ENCODE results near the gene ALS2CL.

Gene ALS2CL

DNA sequence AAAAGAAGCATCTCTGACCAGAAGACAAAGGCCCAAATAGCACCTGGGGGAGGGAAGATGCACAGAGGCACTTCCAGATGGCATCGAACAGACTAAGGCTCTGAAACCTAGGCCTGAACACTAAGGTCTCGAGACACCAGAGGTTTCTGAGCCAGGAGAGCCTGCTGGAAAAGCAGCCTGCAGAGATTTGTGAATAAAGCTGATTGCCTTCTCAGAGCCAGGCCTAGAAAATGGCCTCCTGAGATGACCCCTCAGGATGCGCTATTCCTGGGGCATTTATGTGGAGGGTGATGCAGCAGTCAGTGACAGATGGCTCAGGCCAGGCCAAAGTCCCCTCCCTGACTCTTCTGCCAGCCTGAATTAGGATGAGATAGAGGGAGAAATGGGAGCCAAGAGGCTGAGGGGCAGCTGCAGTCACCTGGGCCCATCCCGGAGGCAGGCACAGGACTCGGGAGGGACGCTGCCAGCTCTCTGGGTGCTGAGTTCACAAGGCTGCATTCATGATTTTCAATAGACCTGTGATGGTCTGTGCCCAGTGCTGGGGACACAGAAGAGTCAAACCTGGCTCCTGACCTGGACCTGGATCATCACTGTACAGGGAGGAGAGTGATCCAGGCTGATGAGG is 17.3 kb upstream of the ALS2CL start:
- Histone ChIP-seq H3K4me3 (ENCODE audit: low read depth in 1 of 5, low read length in 5 of 5) (no peak overlapping the region), H3K4me1 (ENCODE audit: control insufficient read depth in 5 of 5, insufficient read depth in 5 of 5, low read length in 5 of 5) (peaks cover 0 to 9% (median 8%) of the 10 kb centered on the region in 5 donors), H3K9me3 (ENCODE audit: control insufficient read depth in 5 of 5, low read length in 5 of 5) (no peaks in the 10 kb centered on the region), H3K9ac (ENCODE audit: low read length in 5 of 5) (no peak overlapping the region), H3K36me3 (ENCODE audit: control insufficient read depth in 5 of 5, insufficient read depth in 5 of 5, low read length in 5 of 5) (peaks cover 0 to 5% (median 0%) of the 10 kb centered on the region in 5 donors), H3K27me3 (ENCODE audit: control insufficient read depth in 5 of 5, insufficient read depth in 4 of 5, low read length in 5 of 5) (peaks cover 4 to 6% (median 4%) of the 10 kb centered on the region in 5 donors), H3K27ac (ENCODE audit: low read depth, low read length) (no peak overlapping the region)

DNA sequence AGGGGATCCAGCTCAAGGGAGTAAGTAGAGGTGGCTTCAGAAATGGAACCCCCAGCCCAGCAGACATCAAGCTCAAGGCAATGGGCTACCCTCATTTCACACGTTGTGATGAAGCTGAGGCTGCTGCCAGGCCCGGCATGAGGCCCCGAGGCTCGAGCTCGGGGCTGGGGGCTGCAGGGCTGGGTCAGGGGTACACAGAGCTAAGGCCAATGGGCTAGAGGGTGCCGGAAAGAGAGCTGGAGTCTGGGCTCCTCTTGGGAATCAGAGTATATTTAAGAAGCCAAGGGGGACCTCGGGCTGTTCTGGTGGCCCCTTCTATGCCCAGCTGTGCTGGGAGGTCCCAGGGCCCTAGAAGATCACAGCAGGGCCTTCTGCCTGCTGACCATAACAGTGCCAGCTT is 16.8 kb upstream of the ALS2CL start:
- peaks cover 0 to 14% (median 10%) of the 10 kb centered on the region in 5 donors for H3K4me1 ChIP-seq (ENCODE audit: control insufficient read depth in 5 of 5, insufficient read depth in 5 of 5, low read length in 5 of 5)

DNA sequence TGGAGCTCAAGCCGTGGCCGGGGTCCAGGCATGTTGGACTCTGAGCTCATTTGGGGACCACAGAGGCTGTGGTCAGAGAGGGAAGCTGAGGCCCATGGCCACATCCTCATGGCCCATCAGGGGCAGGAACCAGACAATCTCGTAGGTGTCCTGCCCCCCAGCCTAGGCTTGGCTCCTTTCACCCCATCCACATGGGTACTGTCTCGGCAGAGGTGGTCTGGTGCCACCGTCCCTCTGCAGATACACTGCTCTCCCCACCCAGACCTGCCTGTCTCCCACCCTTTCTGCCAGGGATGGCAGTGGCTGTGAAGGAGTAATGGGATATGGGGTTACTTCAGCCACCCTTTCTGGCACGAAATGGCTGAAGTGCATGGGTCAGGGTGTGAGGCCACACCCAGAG is 16.2 kb upstream of the ALS2CL start:
- Histone ChIP-seq H3K9ac (ENCODE audit: low read length in 5 of 5) (no peak overlapping the region), H3K27ac (ENCODE audit: low read depth, low read length) (no peak overlapping the region), H3K27me3 (ENCODE audit: control insufficient read depth in 5 of 5, insufficient read depth in 4 of 5, low read length in 5 of 5) (peaks cover 0 to 6% (median 4%) of the 10 kb centered on the region in 5 donors), H3K36me3 (ENCODE audit: control insufficient read depth in 5 of 5, insufficient read depth in 5 of 5, low read length in 5 of 5) (peaks cover 0 to 5% (median 0%) of the 10 kb centered on the region in 5 donors), H3K4me3 (ENCODE audit: low read depth in 1 of 5, low read length in 5 of 5) (no peak overlapping the region), H3K9me3 (ENCODE audit: control insufficient read depth in 5 of 5, low read length in 5 of 5) (no peaks in the 10 kb centered on the region), H3K4me1 (ENCODE audit: control insufficient read depth in 5 of 5, insufficient read depth in 5 of 5, low read length in 5 of 5) (peaks cover 0 to 18% (median 10%) of the 10 kb centered on the region in 5 donors)

More for the DNA sequence above, 16.8 kb upstream of the ALS2CL start:
- Histone ChIP-seq H3K9ac (ENCODE audit: low read length in 5 of 5) (no peak overlapping the region), H3K27me3 (ENCODE audit: control insufficient read depth in 5 of 5, insufficient read depth in 4 of 5, low read length in 5 of 5) (peaks cover 0 to 6% (median 4%) of the 10 kb centered on the region in 5 donors), H3K36me3 (ENCODE audit: control insufficient read depth in 5 of 5, insufficient read depth in 5 of 5, low read length in 5 of 5) (peaks cover 0 to 5% (median 0%) of the 10 kb centered on the region in 5 donors), H3K4me3 (ENCODE audit: low read depth in 1 of 5, low read length in 5 of 5) (no peak overlapping the region), H3K27ac (ENCODE audit: low read depth, low read length) (no peak overlapping the region), H3K9me3 (ENCODE audit: control insufficient read depth in 5 of 5, low read length in 5 of 5) (no peaks in the 10 kb centered on the region)

DNA sequence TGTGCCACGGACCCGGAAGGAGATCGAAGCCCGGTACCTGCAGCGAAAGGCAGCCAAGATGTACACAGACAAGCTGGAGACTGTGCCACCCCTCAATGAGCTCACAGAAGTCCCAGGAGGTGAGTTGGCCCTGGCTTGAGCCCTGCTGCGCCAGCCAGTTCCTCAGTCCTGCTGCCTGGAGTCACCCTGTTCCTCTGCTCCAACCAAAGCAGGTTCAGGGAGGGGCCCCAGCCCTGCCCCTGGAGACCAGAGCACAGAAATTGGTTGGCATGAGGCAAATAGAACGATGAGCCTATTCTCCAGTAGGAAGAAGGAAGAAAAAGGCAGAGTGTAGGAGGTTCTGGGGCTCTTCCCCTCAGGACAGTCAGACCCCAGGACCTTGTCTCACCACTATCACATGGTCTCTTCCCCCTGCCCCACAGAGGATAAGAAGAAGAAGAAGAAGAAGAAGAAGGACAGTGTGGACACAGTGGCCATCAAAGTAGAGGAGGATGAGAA is 15.7 kb upstream of the ALS2CL start:
- no peaks in the 10 kb centered on the region for H3K9me3 ChIP-seq (ENCODE audit: control insufficient read depth in 5 of 5, low read length in 5 of 5)
- no peak overlapping the region for H3K9ac ChIP-seq (ENCODE audit: low read length in 5 of 5)
- peaks cover 0 to 18% (median 10%) of the 10 kb centered on the region in 5 donors for H3K4me1 ChIP-seq (ENCODE audit: control insufficient read depth in 5 of 5, insufficient read depth in 5 of 5, low read length in 5 of 5)
- peaks cover 0 to 5% (median 0%) of the 10 kb centered on the region in 5 donors for H3K36me3 ChIP-seq (ENCODE audit: control insufficient read depth in 5 of 5, insufficient read depth in 5 of 5, low read length in 5 of 5)
- H3K27me3 ChIP-seq (ENCODE audit: control insufficient read depth in 5 of 5, insufficient read depth in 4 of 5, low read length in 5 of 5): peaks cover 0 to 6% (median 4%) of the 10 kb centered on the region in 5 donors
- H3K4me3 ChIP-seq (ENCODE audit: low read depth in 1 of 5, low read length in 5 of 5): no peak overlapping the region
- no peak overlapping the region for H3K27ac ChIP-seq (ENCODE audit: low read depth, low read length)

DNA sequence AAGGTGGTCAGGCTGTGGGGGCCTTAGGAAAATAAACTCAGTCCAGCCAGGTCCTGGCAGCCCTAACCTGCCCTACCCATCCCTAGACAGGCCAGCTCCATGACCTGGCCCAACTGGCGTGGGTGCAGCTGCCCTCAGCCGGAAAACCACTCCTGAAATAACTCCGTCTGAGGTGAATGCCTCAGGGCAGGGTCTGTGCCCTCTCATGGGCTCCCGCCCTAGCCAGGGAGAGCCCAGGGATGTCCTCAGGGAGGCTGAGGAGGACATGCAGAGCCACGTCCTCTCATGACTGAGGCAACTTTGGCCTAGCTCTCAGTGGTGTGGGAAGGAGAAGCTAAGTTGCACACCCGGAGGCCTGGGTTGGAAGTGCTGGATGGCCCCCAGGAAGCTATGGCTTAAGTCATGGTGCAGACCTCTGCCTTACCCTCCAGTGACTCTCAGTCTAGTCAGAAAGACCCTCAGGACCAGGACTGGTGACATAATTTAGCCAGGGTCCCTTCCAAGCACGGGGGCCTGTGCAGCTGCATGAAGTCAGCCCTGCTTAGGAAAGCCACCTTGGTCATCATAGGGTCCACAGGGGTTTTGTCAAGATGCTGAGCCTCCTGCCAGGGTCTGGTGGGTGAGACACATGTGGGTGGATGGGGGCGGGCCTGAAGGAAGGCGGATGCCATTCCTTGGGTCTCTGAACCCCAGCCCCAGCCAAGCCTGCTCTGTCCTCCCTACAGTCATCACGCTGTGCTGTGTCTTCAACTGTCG is 15.1 kb upstream of the ALS2CL start:
- peaks cover 0 to 18% (median 10%) of the 10 kb centered on the region in 5 donors for H3K4me1 ChIP-seq (ENCODE audit: control insufficient read depth in 5 of 5, insufficient read depth in 5 of 5, low read length in 5 of 5)
- H3K27ac ChIP-seq (ENCODE audit: low read depth, low read length): no peak overlapping the region
- peaks cover 0 to 5% (median 0%) of the 10 kb centered on the region in 5 donors for H3K36me3 ChIP-seq (ENCODE audit: control insufficient read depth in 5 of 5, insufficient read depth in 5 of 5, low read length in 5 of 5)
- H3K9me3 ChIP-seq (ENCODE audit: control insufficient read depth in 5 of 5, low read length in 5 of 5): no peaks in the 10 kb centered on the region
- H3K9ac ChIP-seq (ENCODE audit: low read length in 5 of 5): no peak overlapping the region
- peaks cover 0 to 9% (median 5%) of the 10 kb centered on the region in 5 donors for H3K27me3 ChIP-seq (ENCODE audit: control insufficient read depth in 5 of 5, insufficient read depth in 4 of 5, low read length in 5 of 5)
- H3K4me3 ChIP-seq (ENCODE audit: low read depth in 1 of 5, low read length in 5 of 5): no peak overlapping the region

DNA sequence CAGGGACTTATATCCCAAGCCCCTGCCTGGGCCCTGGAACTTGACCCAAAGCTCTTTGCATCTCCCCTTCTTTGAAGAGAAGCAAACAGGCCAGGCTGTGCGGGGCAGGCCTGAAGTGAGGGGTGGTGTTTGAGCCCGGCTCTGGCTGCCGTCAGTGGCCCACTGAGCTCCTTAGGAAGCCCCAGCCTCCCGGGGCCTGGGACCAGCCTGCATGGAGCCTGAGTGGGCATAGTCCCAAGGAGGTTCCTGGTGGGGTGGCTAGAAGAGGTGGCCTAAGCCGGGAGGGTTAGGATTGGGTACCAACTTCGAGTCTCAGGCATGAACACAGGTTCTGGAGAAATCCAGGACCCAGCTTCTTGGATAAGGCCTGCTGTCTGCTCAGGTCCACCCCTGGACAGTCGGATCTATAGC is 14.1 kb upstream of the ALS2CL start:
- H3K9me3 ChIP-seq (ENCODE audit: control insufficient read depth in 5 of 5, low read length in 5 of 5): no peaks in the 10 kb centered on the region
- H3K9ac ChIP-seq (ENCODE audit: low read length in 5 of 5): no peak overlapping the region
- H3K27ac ChIP-seq (ENCODE audit: low read depth, low read length): no peak overlapping the region
- H3K27me3 ChIP-seq (ENCODE audit: control insufficient read depth in 5 of 5, insufficient read depth in 4 of 5, low read length in 5 of 5): peaks cover 0 to 9% (median 5%) of the 10 kb centered on the region in 5 donors
- peaks cover 0 to 18% (median 10%) of the 10 kb centered on the region in 5 donors for H3K4me1 ChIP-seq (ENCODE audit: control insufficient read depth in 5 of 5, insufficient read depth in 5 of 5, low read length in 5 of 5)
- H3K4me3 ChIP-seq (ENCODE audit: low read depth in 1 of 5, low read length in 5 of 5): no peak overlapping the region
- peaks cover 0 to 5% (median 0%) of the 10 kb centered on the region in 5 donors for H3K36me3 ChIP-seq (ENCODE audit: control insufficient read depth in 5 of 5, insufficient read depth in 5 of 5, low read length in 5 of 5)

DNA sequence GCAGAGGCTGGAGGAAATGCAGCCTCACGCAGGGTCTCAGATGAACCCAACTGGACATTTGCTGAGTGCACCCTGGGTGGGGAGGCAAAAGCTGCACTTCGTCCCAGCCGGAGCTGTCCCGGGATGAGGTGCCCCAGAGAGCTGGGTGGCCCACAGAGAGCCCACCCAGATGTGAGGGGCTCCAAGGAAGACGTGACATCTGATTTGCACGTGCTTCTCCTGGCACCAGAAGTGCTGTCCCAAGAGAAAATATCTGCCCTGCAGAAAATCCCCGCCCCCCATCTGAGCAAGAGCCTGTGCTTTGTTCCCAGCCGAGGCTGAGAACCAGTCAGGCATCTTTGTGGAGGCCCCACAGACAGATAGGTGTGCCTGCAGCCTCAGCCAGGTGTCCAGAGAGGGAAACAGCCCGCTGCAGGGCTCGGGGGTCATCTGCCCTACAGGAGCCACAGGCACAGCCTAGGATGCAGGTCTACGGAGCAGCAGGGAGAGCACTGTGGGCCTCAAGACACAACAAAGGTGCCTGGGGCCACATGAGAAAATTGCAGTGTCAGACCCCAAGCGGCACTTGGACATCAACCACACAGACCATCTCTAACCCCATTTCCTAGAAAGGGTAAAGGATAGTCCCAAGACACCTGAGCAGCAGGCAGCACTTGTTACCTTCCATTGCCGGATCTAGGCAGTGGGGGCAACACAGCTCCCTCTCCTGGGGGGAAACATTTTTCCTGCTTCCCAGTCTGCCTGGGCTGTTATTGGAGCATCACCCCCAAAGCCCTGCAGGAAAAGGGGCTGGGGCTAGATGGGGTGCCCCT is 13.5 kb upstream of the ALS2CL start:
- Histone ChIP-seq H3K27me3 (ENCODE audit: control insufficient read depth in 5 of 5, insufficient read depth in 4 of 5, low read length in 5 of 5) (peaks cover 0 to 11% (median 5%) of the 10 kb centered on the region in 5 donors), H3K4me1 (ENCODE audit: control insufficient read depth in 5 of 5, insufficient read depth in 5 of 5, low read length in 5 of 5) (peaks cover 0 to 18% (median 10%) of the 10 kb centered on the region in 5 donors), H3K36me3 (ENCODE audit: control insufficient read depth in 5 of 5, insufficient read depth in 5 of 5, low read length in 5 of 5) (peaks cover 0 to 5% (median 0%) of the 10 kb centered on the region in 5 donors), H3K9ac (ENCODE audit: low read length in 5 of 5) (no peak overlapping the region), H3K4me3 (ENCODE audit: low read depth in 1 of 5, low read length in 5 of 5) (no peak overlapping the region), H3K27ac (ENCODE audit: low read depth, low read length) (no peak overlapping the region), H3K9me3 (ENCODE audit: control insufficient read depth in 5 of 5, low read length in 5 of 5) (no peaks in the 10 kb centered on the region)

DNA sequence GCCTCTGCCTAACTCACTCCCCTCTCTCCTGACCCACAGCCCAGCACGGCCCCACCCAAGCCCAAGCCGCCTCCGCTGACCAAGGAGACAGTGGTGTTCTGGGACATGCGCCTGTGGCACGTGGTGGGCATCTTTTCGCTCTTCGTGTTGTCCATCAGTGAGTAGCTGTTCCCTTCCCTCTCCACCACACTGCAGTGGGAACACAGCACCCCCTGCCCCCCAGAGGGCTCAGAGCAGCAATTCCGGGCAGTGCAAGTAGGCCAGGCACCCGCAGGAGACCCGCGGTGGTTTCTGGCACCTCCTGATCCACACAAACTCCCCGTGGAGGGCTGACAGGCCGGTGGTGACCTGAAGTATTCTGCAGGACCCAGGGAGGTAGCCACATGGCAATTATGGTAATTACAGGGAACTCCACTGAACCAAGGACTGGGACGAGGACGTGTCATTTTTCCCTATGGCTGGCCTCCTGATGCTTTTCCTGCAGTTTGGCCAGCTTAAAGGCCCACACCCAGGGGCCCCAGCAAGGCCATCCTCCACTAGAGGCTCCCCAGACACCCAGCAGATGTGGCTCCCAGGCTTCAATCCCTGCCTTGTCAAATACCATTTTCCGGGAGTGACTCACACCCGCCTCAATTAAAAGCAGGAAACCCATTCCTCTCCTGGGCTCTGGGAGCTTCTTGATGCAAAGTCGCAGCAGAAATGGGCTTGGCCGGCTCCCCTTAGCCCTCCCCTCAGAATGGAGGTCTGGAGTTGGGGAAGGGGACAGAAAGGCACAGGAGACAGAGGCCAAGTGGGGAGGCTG is 12.5 kb upstream of the ALS2CL start:
- no peaks in the 10 kb centered on the region for H3K9me3 ChIP-seq (ENCODE audit: control insufficient read depth in 5 of 5, low read length in 5 of 5)
- H3K9ac ChIP-seq (ENCODE audit: low read length in 5 of 5): peak overlapping the region in 1 of 5 donors; percentile 16
- H3K36me3 ChIP-seq (ENCODE audit: control insufficient read depth in 5 of 5, insufficient read depth in 5 of 5, low read length in 5 of 5): peaks cover 0 to 5% (median 0%) of the 10 kb centered on the region in 5 donors
- H3K27me3 ChIP-seq (ENCODE audit: control insufficient read depth in 5 of 5, insufficient read depth in 4 of 5, low read length in 5 of 5): peaks cover 3 to 16% (median 11%) of the 10 kb centered on the region in 5 donors
- H3K27ac ChIP-seq (ENCODE audit: low read depth, low read length): no peak overlapping the region
- H3K4me3 ChIP-seq (ENCODE audit: low read depth in 1 of 5, low read length in 5 of 5): no peak overlapping the region
- peaks cover 0 to 23% (median 14%) of the 10 kb centered on the region in 5 donors for H3K4me1 ChIP-seq (ENCODE audit: control insufficient read depth in 5 of 5, insufficient read depth in 5 of 5, low read length in 5 of 5)

DNA sequence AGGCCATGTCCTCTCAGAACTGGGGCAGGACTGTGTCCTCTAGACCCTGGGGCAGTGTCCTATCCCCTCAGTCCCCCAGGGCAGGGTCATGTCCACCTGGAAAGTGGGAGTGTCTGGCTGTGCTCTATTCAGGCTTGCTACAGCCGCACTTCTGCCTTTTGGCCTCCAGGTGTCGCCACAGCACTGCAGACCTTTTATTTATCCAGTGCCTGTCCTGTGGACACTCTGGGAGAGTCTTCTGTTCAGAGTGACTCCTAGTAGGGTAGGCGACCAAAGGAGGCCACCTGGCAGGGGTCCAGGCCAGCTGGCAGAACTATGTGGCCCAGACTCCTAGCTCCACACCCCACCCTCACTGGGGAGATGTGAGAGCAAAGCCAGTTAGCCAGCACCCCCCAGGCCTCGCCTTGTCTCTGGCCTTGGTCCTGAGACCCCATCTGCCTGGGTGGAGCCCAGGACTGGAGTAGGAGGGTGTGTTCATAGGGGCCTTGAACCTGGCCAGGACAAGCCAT is 11.6 kb upstream of the ALS2CL start:
- Histone ChIP-seq H3K9me3 (ENCODE audit: control insufficient read depth in 5 of 5, low read length in 5 of 5) (no peaks in the 10 kb centered on the region), H3K27ac (ENCODE audit: low read depth, low read length) (no peak overlapping the region), H3K27me3 (ENCODE audit: control insufficient read depth in 5 of 5, insufficient read depth in 4 of 5, low read length in 5 of 5) (peaks cover 7 to 16% (median 11%) of the 10 kb centered on the region in 5 donors), H3K9ac (ENCODE audit: low read length in 5 of 5) (no peak overlapping the region), H3K4me1 (ENCODE audit: control insufficient read depth in 5 of 5, insufficient read depth in 5 of 5, low read length in 5 of 5) (peaks cover 0 to 31% (median 23%) of the 10 kb centered on the region in 5 donors), H3K36me3 (ENCODE audit: control insufficient read depth in 5 of 5, insufficient read depth in 5 of 5, low read length in 5 of 5) (peaks cover 0 to 5% (median 0%) of the 10 kb centered on the region in 5 donors), H3K4me3 (ENCODE audit: low read depth in 1 of 5, low read length in 5 of 5) (no peak overlapping the region)
